GM13977 (cell line): ENCODE measurements around the gene ANKS1A.
"Not testable (repeated sequence)": the region's sequence is repeated elsewhere in the genome, so short reads cannot be mapped to it uniquely, and the experiment has no call there.

Source experiments
- DNase-seq: peaks from one replicate; pipeline ENCODE4 v3.0.0; 2012; ENCODE audit warnings: low spot score
- in situ Hi-C: fragments of 300-500 bp; cut with MboI; formaldehyde crosslinking; loops from one replicate; pipeline ENCODE4 v1.12.0; 2022; ENCODE audit warnings: low sequenced_read_pairs, low pct_unique_long_range_greater_than_20kb, mixed read lengths, inconsistent platforms; ENCODE audit not compliant: unreplicated experiment
- TF ChIP-seq, protein P1 (sequence below): IDR thresholded peaks from 2 replicates; pipeline ENCODE4 v1.5.1; 2012; ENCODE audit warnings: mild to moderate bottlenecking, control low read depth; ENCODE audit not compliant: insufficient read depth; ENCODE audit errors: extremely low read depth, missing control alignments

Gene ANKS1A

DNA sequence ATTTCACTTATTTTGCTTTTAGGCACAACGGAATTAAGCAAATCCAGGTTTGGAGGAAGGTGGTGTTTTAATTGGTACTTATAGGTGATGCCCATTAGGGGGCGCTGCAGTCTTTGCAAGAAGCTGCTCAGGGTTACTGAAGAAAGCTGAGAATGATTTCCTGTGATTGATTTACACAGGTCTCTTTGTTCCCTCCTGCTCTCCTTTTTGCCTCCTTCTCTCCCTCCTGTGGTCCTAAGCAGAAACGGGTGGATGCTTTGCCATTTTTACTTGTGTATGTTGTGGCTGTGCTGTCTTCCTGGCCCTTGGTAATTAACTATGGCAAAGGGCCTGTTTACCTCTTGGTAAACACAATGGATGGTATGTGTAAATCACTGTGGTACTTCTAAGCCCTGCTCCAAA, 97.8 kb downstream of the ANKS1A start:
- DNase-seq = peak; percentile 68
- TF ChIP-seq, protein P1, sequence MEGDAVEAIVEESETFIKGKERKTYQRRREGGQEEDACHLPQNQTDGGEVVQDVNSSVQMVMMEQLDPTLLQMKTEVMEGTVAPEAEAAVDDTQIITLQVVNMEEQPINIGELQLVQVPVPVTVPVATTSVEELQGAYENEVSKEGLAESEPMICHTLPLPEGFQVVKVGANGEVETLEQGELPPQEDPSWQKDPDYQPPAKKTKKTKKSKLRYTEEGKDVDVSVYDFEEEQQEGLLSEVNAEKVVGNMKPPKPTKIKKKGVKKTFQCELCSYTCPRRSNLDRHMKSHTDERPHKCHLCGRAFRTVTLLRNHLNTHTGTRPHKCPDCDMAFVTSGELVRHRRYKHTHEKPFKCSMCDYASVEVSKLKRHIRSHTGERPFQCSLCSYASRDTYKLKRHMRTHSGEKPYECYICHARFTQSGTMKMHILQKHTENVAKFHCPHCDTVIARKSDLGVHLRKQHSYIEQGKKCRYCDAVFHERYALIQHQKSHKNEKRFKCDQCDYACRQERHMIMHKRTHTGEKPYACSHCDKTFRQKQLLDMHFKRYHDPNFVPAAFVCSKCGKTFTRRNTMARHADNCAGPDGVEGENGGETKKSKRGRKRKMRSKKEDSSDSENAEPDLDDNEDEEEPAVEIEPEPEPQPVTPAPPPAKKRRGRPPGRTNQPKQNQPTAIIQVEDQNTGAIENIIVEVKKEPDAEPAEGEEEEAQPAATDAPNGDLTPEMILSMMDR = peak; percentile 74
- in situ Hi-C loops = loop anchor here (10.0 to 25.0 kb wide), 2 partner anchors 148 to 225 kb away; partner anchors contain the start of gene SCUBE3

DNA sequence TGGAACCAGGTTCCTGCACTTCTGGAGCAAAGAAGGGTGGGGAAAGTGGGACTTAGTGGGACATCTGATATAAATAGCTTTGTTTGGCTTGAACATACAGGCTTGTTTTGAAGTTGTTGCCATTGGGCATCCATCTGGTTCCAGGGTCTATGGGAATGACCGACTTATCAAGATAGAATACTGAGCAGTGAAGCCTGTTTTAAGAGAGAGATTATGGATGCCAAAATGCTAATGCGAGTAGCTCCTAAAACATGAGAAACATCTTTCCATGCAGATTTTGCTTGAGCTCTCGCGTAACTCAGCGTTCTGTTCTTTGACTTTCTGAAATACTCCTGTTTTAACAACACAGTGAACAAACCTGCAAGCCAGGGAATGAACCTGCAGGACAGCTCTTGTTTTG, 98.5 kb downstream of the ANKS1A start:
- no peak for DNase-seq
- in situ Hi-C loops = loop anchor here (10.0 to 25.0 kb wide), 2 partner anchors 147 to 225 kb away; partner anchors contain the start of gene SCUBE3

DNA sequence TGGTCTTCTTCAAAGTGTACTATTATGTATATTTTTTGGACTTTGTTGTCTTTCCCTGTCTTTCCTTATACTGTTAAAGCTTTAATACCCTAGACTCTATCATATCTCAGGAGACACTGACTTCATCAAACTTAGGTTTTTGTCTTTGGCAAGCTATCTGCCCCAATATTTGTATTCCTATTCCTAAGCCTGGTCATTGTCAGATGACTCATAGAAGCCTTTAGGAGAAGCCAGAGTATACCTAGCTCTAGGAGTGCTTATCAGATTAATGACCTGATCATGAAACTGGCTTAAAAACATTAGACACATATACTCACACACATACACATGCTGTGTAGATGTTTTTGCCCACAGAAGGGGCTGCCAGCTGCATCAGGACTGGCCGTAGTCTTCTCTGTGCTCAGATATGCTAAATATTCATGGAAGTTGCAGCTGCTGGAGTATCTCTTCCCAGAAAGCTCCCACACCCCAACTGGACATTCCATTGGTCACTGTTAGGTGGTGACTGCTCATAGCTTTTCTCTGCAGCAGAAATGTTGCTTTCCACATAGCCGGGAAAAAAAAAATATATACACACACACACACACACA, 102.0 kb downstream of the ANKS1A start:
- TF ChIP-seq, protein P1 = no peak
- in situ Hi-C loops = loop anchor here (25.0 kb wide), 1 partner anchor 221 kb away; the partner anchor contains the start of gene SCUBE3
- no peak for DNase-seq

More for the DNA sequence above, 98.5 kb downstream of the ANKS1A start:
- TF ChIP-seq, protein P1 = no peak

DNA sequence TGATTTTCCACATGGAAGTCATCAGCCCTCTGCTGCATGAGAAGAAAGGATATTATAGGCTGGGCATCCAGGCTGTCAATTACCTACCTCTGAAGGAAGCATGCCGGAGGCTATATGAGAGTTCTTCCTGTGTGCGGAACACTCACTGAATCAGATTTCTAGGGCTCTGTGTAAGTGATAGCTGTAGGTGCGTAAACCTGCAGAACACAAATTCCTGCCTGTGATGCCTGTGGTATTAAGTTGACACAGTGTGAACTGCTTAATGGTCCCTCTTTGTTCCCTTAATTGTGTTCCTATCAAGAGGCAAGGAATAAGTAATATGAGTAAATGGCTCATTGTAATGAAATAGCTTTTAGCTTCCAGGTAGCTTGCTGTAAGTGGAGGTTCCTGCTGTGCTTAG, 103.3 kb downstream of the ANKS1A start:
- in situ Hi-C loops = loop anchor here (25.0 kb wide), 1 partner anchor 220 kb away; the partner anchor contains the start of gene SCUBE3
- TF ChIP-seq, protein P1 = no peak
- no peak for DNase-seq

DNA sequence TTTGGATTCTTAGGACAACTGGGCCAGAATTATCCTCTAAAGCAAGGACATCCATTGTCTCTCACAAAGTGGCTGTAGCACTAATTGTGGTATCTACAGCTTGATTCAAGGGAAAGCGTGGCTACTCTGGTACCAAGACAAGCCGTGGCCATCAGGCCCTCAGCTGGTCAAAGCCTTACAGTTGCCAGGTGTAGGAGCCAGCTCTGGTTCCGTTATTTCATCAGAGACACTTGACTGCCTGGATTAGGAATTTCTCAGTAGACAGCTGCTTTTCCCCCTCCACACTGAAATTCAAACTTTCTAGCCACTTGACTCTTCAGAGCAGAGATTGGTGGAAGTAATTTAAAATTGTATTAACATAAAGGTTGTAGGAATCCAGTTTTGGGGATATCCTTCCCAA, 104.2 kb downstream of the ANKS1A start:
- in situ Hi-C loops = loop anchor here (25.0 kb wide), 1 partner anchor 219 kb away; the partner anchor contains the start of gene SCUBE3
- DNase-seq = no peak
- TF ChIP-seq, protein P1 = no peak

DNA sequence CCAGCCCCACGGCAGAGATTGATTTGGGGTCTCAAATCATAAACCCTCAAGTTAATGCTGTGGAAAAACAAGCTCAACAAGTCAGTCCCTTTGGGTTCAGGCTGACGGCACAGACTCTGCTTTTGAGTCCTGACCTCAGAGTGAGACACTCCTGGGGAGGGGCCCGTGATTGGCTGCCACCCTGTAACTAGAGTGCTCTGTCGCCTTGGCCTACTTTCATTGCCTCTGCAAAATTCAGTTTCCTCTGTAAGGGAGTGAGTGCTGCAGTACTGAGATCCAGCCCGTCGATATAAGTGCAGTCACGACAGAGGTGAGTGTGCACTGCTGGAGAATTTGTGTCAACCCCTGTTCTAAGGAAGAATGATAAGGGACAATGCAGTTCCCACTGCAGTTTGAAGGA, 105.6 kb downstream of the ANKS1A start:
- DNase-seq = no peak
- TF ChIP-seq, protein P1 = no peak

DNA sequence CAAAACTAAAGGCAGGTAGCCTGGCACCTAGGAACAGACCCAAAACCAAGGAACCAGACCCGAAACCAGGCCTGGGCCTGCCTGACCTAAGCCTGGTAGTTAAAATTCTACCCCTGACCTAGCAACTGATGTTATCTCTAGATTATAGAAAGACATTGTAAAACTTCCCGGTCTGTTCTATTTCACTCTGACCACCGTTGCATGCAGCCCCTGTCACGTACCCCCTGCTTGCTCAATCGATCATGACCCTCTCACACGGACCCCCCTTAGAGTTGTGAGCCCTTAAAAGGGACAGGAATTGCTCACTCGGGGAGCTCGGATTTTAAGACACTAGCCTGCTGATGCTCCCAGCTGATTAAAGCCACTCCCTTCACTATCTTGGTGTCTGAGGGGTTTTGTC, 109.4 kb downstream of the ANKS1A start:
- DNase-seq = not testable (repeated sequence)
- in situ Hi-C loops = loop anchor here (25.0 kb wide), 1 partner anchor 214 kb away; the partner anchor contains the start of gene SCUBE3

More for the DNA sequence above, 105.6 kb downstream of the ANKS1A start:
- in situ Hi-C loops = loop anchor here (25.0 kb wide), 1 partner anchor 218 kb away; the partner anchor contains the start of gene SCUBE3

DNA sequence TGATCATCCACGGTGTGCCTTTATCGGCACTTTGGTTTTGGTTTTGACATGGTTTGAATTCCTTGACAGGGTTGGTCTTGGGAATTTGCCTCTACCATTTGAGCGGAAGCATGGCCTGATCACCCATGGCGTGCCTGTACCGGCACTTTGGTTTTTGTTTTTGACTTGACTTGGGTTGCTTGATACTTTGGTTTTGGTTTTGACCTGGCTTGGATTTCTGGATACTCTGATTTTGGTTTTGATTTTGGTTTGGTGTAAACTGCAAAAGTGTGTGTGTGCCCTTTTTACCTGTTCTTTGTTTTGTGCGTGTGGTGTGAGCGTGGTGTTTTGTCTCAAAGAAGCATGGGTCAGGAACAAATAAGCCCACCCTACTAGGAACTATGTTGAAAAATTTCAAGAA, 110.1 kb downstream of the ANKS1A start:
- not testable (repeated sequence) for DNase-seq
- in situ Hi-C loops = loop anchor here (25.0 kb wide), 1 partner anchor 213 kb away; the partner anchor contains the start of gene SCUBE3

DNA sequence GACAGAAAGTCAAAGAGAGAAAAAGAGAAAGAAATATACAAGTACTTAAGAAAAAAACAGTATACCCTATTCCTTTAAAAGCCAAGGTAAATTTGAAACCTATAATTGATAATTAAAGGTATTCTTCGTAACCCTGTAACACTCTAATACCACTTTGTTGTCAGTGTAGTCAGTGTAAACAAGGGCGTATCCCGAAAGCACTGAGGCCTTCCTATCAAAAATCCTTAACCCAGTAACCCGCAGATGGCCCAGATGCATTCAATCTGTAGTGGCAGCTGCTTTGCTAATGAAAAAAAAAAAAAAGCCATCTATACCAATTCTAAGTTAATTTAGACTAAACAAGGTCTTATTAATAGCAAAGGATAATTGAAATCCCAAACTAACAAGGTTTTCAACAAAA, 110.9 kb downstream of the ANKS1A start:
- in situ Hi-C loops = loop anchor here (25.0 kb wide), 1 partner anchor 212 kb away; the partner anchor contains the start of gene SCUBE3

DNA sequence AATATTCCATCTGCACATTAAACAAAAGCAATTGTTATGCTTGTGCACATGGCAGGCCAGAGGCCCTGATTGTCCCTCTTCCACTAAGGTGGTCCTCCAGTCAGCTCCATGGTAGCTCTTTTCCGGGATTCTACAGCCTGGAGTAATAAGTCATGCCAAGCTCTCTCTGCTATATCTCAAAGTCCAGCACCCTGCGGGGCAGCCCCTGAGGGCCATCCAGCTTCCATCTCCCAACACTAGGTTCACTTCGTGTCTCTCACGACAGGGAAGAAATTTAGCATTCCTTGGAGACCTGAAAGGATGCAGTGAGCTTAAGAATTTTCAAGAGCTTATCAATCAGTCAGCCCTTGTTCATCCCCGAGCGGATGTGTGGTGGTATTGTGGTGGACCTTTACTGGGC, 112.3 kb downstream of the ANKS1A start:
- DNase-seq, in situ Hi-C loops: not testable (repeated sequence)

More for the DNA sequence above, 110.9 kb downstream of the ANKS1A start:
- not testable (repeated sequence) for DNase-seq

DNA sequence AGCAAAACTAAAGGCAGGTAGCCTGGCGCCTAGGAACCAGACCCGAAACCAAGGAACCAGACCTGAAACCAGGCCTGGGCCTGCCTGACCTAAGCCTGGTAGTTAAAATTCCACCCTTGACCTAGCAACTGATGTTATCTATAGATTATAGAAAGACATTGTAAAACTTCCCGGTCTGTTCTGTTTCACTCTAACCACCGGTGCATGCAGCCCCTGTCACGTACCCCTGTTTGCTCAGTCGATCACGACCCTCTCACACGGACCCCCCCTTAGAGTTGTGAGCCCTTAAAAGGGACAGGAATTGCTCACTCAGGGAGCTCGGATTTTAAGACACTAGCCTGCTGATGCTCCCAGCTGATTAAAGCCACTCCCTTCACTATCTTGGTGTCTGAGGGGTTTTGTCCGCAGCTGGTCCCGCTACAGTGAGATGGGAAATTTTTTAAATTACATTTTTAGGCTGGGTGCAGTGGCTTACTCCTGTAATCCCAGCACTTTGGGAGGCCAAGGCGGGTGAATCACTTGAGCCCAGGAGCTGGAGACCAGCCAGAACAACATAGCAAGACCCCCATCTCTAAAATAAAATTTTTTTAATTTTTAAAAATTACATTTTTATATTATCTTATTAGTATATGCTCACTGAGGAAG, 115.0 kb downstream of the ANKS1A start:
- in situ Hi-C loops, DNase-seq: not testable (repeated sequence)
